ENCODE results near the gene TRAP1. TPM values are rescaled to one million over a fixed set of nuclear protein-coding genes. Genes with fewer than 3 reads are reported as not detected.

The TRAP1 gene
- total RNA-seq, 1 experiment from 2014 or later: 173 TPM

- Histone ChIP-seq H3K27me3 (replicated peaks; ENCODE audit: control insufficient read depth, insufficient read depth, low read length) (no peaks in the 10 kb centered on the region), H3K9me3 (no peaks in the 10 kb centered on the region), H3K4me3 (ENCODE audit: low read depth, low read length) (no peak overlapping the region), H3K36me3 (ENCODE audit: control insufficient read depth, insufficient read depth, low read length) (no peaks in the 10 kb centered on the region; the same call in 1 of the 2 replicates), H3K4me1 (no peaks in the 10 kb centered on the region)
- CTCF ChIA-PET: no interaction called here
- Mint-ChIP-seq H3K4me1 (ENCODE audit: low read depth, unreplicated experiment) (no peaks in the 10 kb centered on the region), H3K27me3 (ENCODE audit: insufficient read depth, unreplicated experiment) (no peaks in the 10 kb centered on the region), H3K36me3 (ENCODE audit: insufficient read depth, unreplicated experiment) (peaks cover 70% of the 10 kb centered on the region), H3K27ac (ENCODE audit: unreplicated experiment) (no peak overlapping the region), H3K4me3 (ENCODE audit: unreplicated experiment) (no peak overlapping the region), H3K9me3 (ENCODE audit: unreplicated experiment) (no peaks in the 10 kb centered on the region)
- intact Hi-C loops (cut with micrococcal nuclease; ENCODE audit: unreplicated experiment): no loop called here
- no TSS peak for BruUV-seq (replicated peaks)
- no peak for TF ChIP-seq CTCF (IDR thresholded peaks at IDR 0.05; ENCODE audit: insufficient read depth in 1 of 2, low read depth in 1 of 2, low read length in 1 of 2, severe bottlenecking in 1 of 2, unreplicated experiment in 1 of 2)
- no peak for DNase-seq
- POLR2A ChIA-PET: no interaction called here
Observed at GRCh38 chr16:3674513-3675295, 42.6 kb downstream of the TRAP1 start.

DNA sequence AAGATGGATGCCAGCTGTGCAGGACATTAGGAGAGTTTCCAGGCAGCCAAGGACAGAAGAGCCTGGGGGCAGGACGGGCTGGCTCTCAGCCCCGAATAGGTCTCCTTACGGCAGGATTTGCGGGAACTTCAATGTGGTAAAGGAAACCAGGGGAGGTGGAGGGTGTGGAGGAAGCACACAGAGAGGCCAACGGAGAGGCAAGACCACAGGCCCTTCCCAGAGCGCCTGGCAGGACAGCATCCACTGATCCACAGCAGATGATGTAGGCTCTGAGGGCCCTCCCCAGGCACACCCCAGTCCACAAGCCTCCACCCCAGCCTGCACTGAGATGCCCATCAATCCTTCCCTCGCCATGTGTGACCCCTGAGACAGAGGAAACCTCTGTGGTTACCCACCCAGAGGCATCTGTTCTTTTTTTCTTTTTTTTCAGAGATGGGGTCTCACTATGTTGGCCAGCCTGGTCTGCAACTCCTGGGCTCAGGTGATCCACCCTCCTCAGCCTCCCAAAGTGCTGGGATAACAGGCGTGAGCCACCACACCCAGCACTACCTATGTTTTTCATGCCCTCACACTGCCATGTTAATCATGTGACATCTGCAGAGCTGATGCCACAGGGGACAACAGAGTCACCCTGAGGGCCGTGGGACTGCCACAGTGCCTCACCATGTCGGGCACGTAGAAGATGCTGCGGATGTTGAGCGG, 43.5 kb downstream of the TRAP1 start:
- no peaks in the 10 kb centered on the region for H3K27me3 ChIP-seq (replicated peaks; ENCODE audit: control insufficient read depth, insufficient read depth, low read length)
- no peaks in the 10 kb centered on the region; the same call in 1 of the 2 replicates for H3K36me3 ChIP-seq (ENCODE audit: control insufficient read depth, insufficient read depth, low read length)
- Mint-ChIP-seq H3K27ac (ENCODE audit: unreplicated experiment) (no peak overlapping the region), H3K4me1 (ENCODE audit: low read depth, unreplicated experiment) (no peaks in the 10 kb centered on the region), H3K9me3 (ENCODE audit: unreplicated experiment) (no peaks in the 10 kb centered on the region), H3K27me3 (ENCODE audit: insufficient read depth, unreplicated experiment) (no peaks in the 10 kb centered on the region), H3K36me3 (ENCODE audit: insufficient read depth, unreplicated experiment) (peaks cover 78% of the 10 kb centered on the region), H3K4me3 (ENCODE audit: unreplicated experiment) (no peak overlapping the region)
- no peaks in the 10 kb centered on the region for H3K9me3 ChIP-seq
- CTCF ChIA-PET: no interaction called here
- no peak for TF ChIP-seq CTCF (IDR thresholded peaks at IDR 0.05; ENCODE audit: insufficient read depth in 1 of 2, low read depth in 1 of 2, low read length in 1 of 2, severe bottlenecking in 1 of 2, unreplicated experiment in 1 of 2)
- DNase-seq: no peak
- H3K4me1 ChIP-seq: no peaks in the 10 kb centered on the region
- POLR2A ChIA-PET: no interaction called here
- H3K4me3 ChIP-seq (ENCODE audit: low read depth, low read length): no peak overlapping the region
- no TSS peak for BruUV-seq (replicated peaks)
- intact Hi-C loops (cut with micrococcal nuclease; ENCODE audit: unreplicated experiment): no loop called here

DNA sequence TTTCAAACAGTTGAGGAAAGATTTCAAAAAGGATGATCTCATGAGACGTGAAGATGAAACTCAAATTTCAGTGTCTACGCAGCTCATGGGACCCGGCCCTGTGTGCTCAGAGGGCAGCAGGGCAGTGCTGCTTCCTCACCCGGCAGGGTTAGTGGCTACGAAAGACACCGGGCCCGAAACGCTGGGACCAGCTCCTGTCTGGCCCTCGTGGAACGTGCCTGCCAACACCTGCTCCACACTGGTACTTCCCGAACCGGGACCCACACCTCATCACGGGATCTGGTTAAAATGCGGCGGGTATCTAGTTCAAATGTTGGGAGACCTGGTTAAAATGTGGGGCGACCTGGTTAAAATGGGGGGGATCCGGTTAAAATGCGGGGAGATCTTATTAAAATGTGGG, 44.1 kb downstream of the TRAP1 start:
- H3K27ac Mint-ChIP-seq (ENCODE audit: unreplicated experiment): no peak overlapping the region

More for the DNA sequence above, 44.1 kb downstream of the TRAP1 start:
- Histone ChIP-seq H3K4me1 (no peaks in the 10 kb centered on the region), H3K4me3 (ENCODE audit: low read depth, low read length) (no peak overlapping the region), H3K27me3 (replicated peaks; ENCODE audit: control insufficient read depth, insufficient read depth, low read length) (no peaks in the 10 kb centered on the region), H3K9me3 (no peaks in the 10 kb centered on the region), H3K36me3 (ENCODE audit: control insufficient read depth, insufficient read depth, low read length) (no peaks in the 10 kb centered on the region; the same call in 1 of the 2 replicates)
- ChIA-PET CTCF (no interaction called here), POLR2A (no interaction called here)
- Mint-ChIP-seq H3K9me3 (ENCODE audit: unreplicated experiment) (no peaks in the 10 kb centered on the region), H3K36me3 (ENCODE audit: insufficient read depth, unreplicated experiment) (peaks cover 82% of the 10 kb centered on the region), H3K4me1 (ENCODE audit: low read depth, unreplicated experiment) (no peaks in the 10 kb centered on the region), H3K27me3 (ENCODE audit: insufficient read depth, unreplicated experiment) (no peaks in the 10 kb centered on the region), H3K4me3 (ENCODE audit: unreplicated experiment) (no peak overlapping the region)
- BruUV-seq (replicated peaks): no TSS peak
- TF ChIP-seq CTCF (IDR thresholded peaks at IDR 0.05; ENCODE audit: insufficient read depth in 1 of 2, low read depth in 1 of 2, low read length in 1 of 2, severe bottlenecking in 1 of 2, unreplicated experiment in 1 of 2): no peak
- DNase-seq: no peak
- intact Hi-C loops (cut with micrococcal nuclease; ENCODE audit: unreplicated experiment): no loop called here
